ENCODE measurements around the gene CCS.

GRCh38 chr11:66632952-66633351, 40.0 kb downstream of the CCS start:
- TF ChIP-seq POLR2A (IDR thresholded peaks at IDR 0.05; ENCODE audit: low read depth, low read length) (no peak), CTCF (conservative IDR thresholded peaks at IDR 0.05; ENCODE audit: low read depth, low read length) (no peak), ELK1 (IDR thresholded peaks at IDR 0.05; ENCODE audit: borderline replicate concordance, low read depth, low read length) (no peak), USF2 (IDR thresholded peaks at IDR 0.05; ENCODE audit: low read depth, low read length) (no peak), MXI1 (IDR thresholded peaks at IDR 0.05; ENCODE audit: borderline replicate concordance, low read depth, low read length) (no peak)

All from IMR-90 (cell line).